ENCODE measurements around the gene MRPL24. TPM values are rescaled to one million over a fixed set of nuclear protein-coding genes. Genes with fewer than 3 reads are reported as not detected.

MRPL24 gene
- total and polyA plus RNA-seq, 2 of the 8 experiments (the other 6 are each of a cell fraction or from before 2014, with no cell fraction given) = 29.7 to 35.2 TPM

Other genes starting within 250 kb of the MRPL24 start
- gene MEF2D, start 240.3 kb downstream of the MRPL24 start, total RNA-seq (2021; fragmentation: NEBNext Ultra II Directional; extraction: Animal tissue kit (Norgen Biotek cat#: 25700)) = 17.3 and 19.5 TPM in 2 replicates
- gene MEF2D, start 240.3 kb downstream of the MRPL24 start, polyA plus RNA-seq (2011; rRNA removed) = 20.3 and 44.4 TPM in 2 replicates
- 20.9 and 22.3 TPM in 2 replicates for gene IQGAP3, start 168.5 kb downstream of the MRPL24 start, total RNA-seq (2021; fragmentation: NEBNext Ultra II Directional; extraction: Animal tissue kit (Norgen Biotek cat#: 25700))
- 14.6 and 18.2 TPM in 2 replicates for gene IQGAP3, start 168.5 kb downstream of the MRPL24 start, polyA plus RNA-seq (2011; rRNA removed)
- gene TTC24, start 161.4 kb downstream of the MRPL24 start, total RNA-seq (2021; fragmentation: NEBNext Ultra II Directional; extraction: Animal tissue kit (Norgen Biotek cat#: 25700)) = not detected in 2 replicates
- gene TTC24, start 161.4 kb downstream of the MRPL24 start, polyA plus RNA-seq (2011; rRNA removed) = 0.08 TPM in 1 of 2 replicates, not detected in the other
- gene NAXE, start 149.3 kb downstream of the MRPL24 start, total RNA-seq (2021; fragmentation: NEBNext Ultra II Directional; extraction: Animal tissue kit (Norgen Biotek cat#: 25700)) = 73.1 and 75.4 TPM in 2 replicates
- 74.3 and 99.5 TPM in 2 replicates for gene NAXE, start 149.3 kb downstream of the MRPL24 start, polyA plus RNA-seq (2011; rRNA removed)
- gene GPATCH4, start 139.6 kb downstream of the MRPL24 start, total RNA-seq (2021; fragmentation: NEBNext Ultra II Directional; extraction: Animal tissue kit (Norgen Biotek cat#: 25700)) = 47.9 and 48.5 TPM in 2 replicates
- gene GPATCH4, start 139.6 kb downstream of the MRPL24 start, polyA plus RNA-seq (2011; rRNA removed) = 19.3 and 20.5 TPM in 2 replicates
- gene HAPLN2, start 121.7 kb downstream of the MRPL24 start, total RNA-seq (2021; fragmentation: NEBNext Ultra II Directional; extraction: Animal tissue kit (Norgen Biotek cat#: 25700)) = 0.19 TPM in 1 of 2 replicates, not detected in the other
- gene HAPLN2, start 121.7 kb downstream of the MRPL24 start, polyA plus RNA-seq (2011; rRNA removed) = 0.51 and 1.2 TPM in 2 replicates
- gene BCAN, start 99.0 kb downstream of the MRPL24 start, total RNA-seq (2021; fragmentation: NEBNext Ultra II Directional; extraction: Animal tissue kit (Norgen Biotek cat#: 25700)) = 3.8 and 4.5 TPM in 2 replicates
- gene BCAN, start 99.0 kb downstream of the MRPL24 start, polyA plus RNA-seq (2011; rRNA removed) = 17.1 and 24.0 TPM in 2 replicates
- 135 and 138 TPM in 2 replicates for gene NES, start 63.7 kb downstream of the MRPL24 start, total RNA-seq (2021; fragmentation: NEBNext Ultra II Directional; extraction: Animal tissue kit (Norgen Biotek cat#: 25700))
- 13.3 and 20.3 TPM in 2 replicates for gene NES, start 63.7 kb downstream of the MRPL24 start, polyA plus RNA-seq (2011; rRNA removed)
- gene CRABP2, start 35.5 kb downstream of the MRPL24 start, total RNA-seq (2021; fragmentation: NEBNext Ultra II Directional; extraction: Animal tissue kit (Norgen Biotek cat#: 25700)) = 119 TPM in 2 replicates
- 69.2 and 130 TPM in 2 replicates for gene CRABP2, start 35.5 kb downstream of the MRPL24 start, polyA plus RNA-seq (2011; rRNA removed)
- gene METTL25B, start 12.6 kb downstream of the MRPL24 start, total RNA-seq (2021; fragmentation: NEBNext Ultra II Directional; extraction: Animal tissue kit (Norgen Biotek cat#: 25700)) = 28.4 and 31.8 TPM in 2 replicates
- gene METTL25B, start 12.6 kb downstream of the MRPL24 start, polyA plus RNA-seq (2011; rRNA removed) = 30.1 and 43.1 TPM in 2 replicates
- gene ISG20L2, start 12.3 kb downstream of the MRPL24 start, total RNA-seq (2021; fragmentation: NEBNext Ultra II Directional; extraction: Animal tissue kit (Norgen Biotek cat#: 25700)) = 47.5 and 53.1 TPM in 2 replicates
- 46.9 and 53.0 TPM in 2 replicates for gene ISG20L2, start 12.3 kb downstream of the MRPL24 start, polyA plus RNA-seq (2011; rRNA removed)
- gene HDGF, start 10.6 kb upstream of the MRPL24 start, total RNA-seq (2021; fragmentation: NEBNext Ultra II Directional; extraction: Animal tissue kit (Norgen Biotek cat#: 25700)) = 391 and 395 TPM in 2 replicates
- 132 and 145 TPM in 2 replicates for gene HDGF, start 10.6 kb upstream of the MRPL24 start, polyA plus RNA-seq (2011; rRNA removed)
- 102 and 115 TPM in 2 replicates for gene PRCC, start 26.4 kb upstream of the MRPL24 start, total RNA-seq (2021; fragmentation: NEBNext Ultra II Directional; extraction: Animal tissue kit (Norgen Biotek cat#: 25700))
- 84.1 and 95.2 TPM in 2 replicates for gene PRCC, start 26.4 kb upstream of the MRPL24 start, polyA plus RNA-seq (2011; rRNA removed)
- 3.3 and 4.5 TPM in 2 replicates for gene SH2D2A, start 75.8 kb upstream of the MRPL24 start, total RNA-seq (2021; fragmentation: NEBNext Ultra II Directional; extraction: Animal tissue kit (Norgen Biotek cat#: 25700))
- gene SH2D2A, start 75.8 kb upstream of the MRPL24 start, polyA plus RNA-seq (2011; rRNA removed) = 7.9 and 13.7 TPM in 2 replicates
- not detected in 2 replicates for gene INSRR, start 118.0 kb upstream of the MRPL24 start, total RNA-seq (2021; fragmentation: NEBNext Ultra II Directional; extraction: Animal tissue kit (Norgen Biotek cat#: 25700))
- 0.02 TPM in 2 replicates for gene INSRR, start 118.0 kb upstream of the MRPL24 start, polyA plus RNA-seq (2011; rRNA removed)
- gene NTRK1, start 119.8 kb upstream of the MRPL24 start, total RNA-seq (2021; fragmentation: NEBNext Ultra II Directional; extraction: Animal tissue kit (Norgen Biotek cat#: 25700)) = 0.24 and 0.27 TPM in 2 replicates
- gene NTRK1, start 119.8 kb upstream of the MRPL24 start, polyA plus RNA-seq (2011; rRNA removed) = 0.12 and 0.13 TPM in 2 replicates
- gene PEAR1, start 152.6 kb upstream of the MRPL24 start, total RNA-seq (2021; fragmentation: NEBNext Ultra II Directional; extraction: Animal tissue kit (Norgen Biotek cat#: 25700)) = 0.71 and 0.82 TPM in 2 replicates
- 0.63 and 0.77 TPM in 2 replicates for gene PEAR1, start 152.6 kb upstream of the MRPL24 start, polyA plus RNA-seq (2011; rRNA removed)
- not detected in 2 replicates for gene LRRC71, start 179.5 kb upstream of the MRPL24 start, total RNA-seq (2021; fragmentation: NEBNext Ultra II Directional; extraction: Animal tissue kit (Norgen Biotek cat#: 25700))
- gene LRRC71, start 179.5 kb upstream of the MRPL24 start, polyA plus RNA-seq (2011; rRNA removed) = 0.05 and 0.16 TPM in 2 replicates

All from H1 (cell line).